ENCODE data around the gene SMIM28.

Gene SMIM28

GRCh38 chr6:138377844-138378243 lies at the start of gene SMIM28:
SMIM28 (plus strand) TSS chr6:138377905; CDS start chr6:138378073, 168 bp downstream.
- no peaks in the 10 kb centered on the region for H3F3A ChIP-seq (ENCODE audit: insufficient read depth)
- no peak within 1 kb of the TSS for H3K4me3 ChIP-seq (ENCODE audit: insufficient read depth, low read length, poor library complexity, severe bottlenecking)
- H2AFZ ChIP-seq (ENCODE audit: low read depth, low read length, severe bottlenecking): no peak within 1 kb of the TSS
- no peaks in the 10 kb centered on the region for H4K20me1 ChIP-seq (ENCODE audit: low read depth, low read length)
- no peaks in the 10 kb centered on the region for H3K79me2 ChIP-seq (ENCODE audit: insufficient read depth, low read length)
- H3K9me2 ChIP-seq (replicated peaks; ENCODE audit: insufficient read depth, low read length): no peaks in the 10 kb centered on the region
- H3K36me3 ChIP-seq (ENCODE audit: low read length): no peaks in the 10 kb centered on the region
- no peak within 1 kb of the TSS for H3K9ac ChIP-seq (ENCODE audit: low read length)
- no peaks in the 10 kb centered on the region for H3K9me3 ChIP-seq (ENCODE audit: insufficient read depth, low read length)
- TF ChIP-seq EZH2phosphoT487 (conservative IDR thresholded peaks at IDR 0.05; ENCODE audit: low read length) (no peak), CTCF (IDR thresholded peaks at IDR 0.05; ENCODE audit: insufficient read depth, low read length, poor library complexity, severe bottlenecking) (no peak)
- no peaks in the 10 kb centered on the region for H3K27me3 ChIP-seq (ENCODE audit: low read length)
- H3K4me2 ChIP-seq (ENCODE audit: low read depth, low read length, poor library complexity, severe bottlenecking): no peak within 1 kb of the TSS
- no peak within 1 kb of the TSS for H3K27ac ChIP-seq (ENCODE audit: low read depth, low read length)

- Histone ChIP-seq H3K27ac (ENCODE audit: low read depth, low read length) (no peak overlapping the region), H3K4me2 (ENCODE audit: low read depth, low read length, poor library complexity, severe bottlenecking) (no peak overlapping the region), H3K36me3 (ENCODE audit: low read length) (no peaks in the 10 kb centered on the region)
Observed at GRCh38 chr6:138328210-138328609, 49.5 kb upstream of the SMIM28 start.

GRCh38 chr6:138330763-138331162 lies 46.9 kb upstream of the SMIM28 start:
- H3K9ac ChIP-seq (ENCODE audit: low read length): no peak overlapping the region
- no peaks in the 10 kb centered on the region for H3K27me3 ChIP-seq (ENCODE audit: low read length)
- H3F3A ChIP-seq (ENCODE audit: insufficient read depth): no peaks in the 10 kb centered on the region
- H3K4me2 ChIP-seq (ENCODE audit: low read depth, low read length, poor library complexity, severe bottlenecking): no peak overlapping the region
- H3K79me2 ChIP-seq (ENCODE audit: insufficient read depth, low read length): no peaks in the 10 kb centered on the region
- H4K20me1 ChIP-seq (ENCODE audit: low read depth, low read length): no peaks in the 10 kb centered on the region
- no peaks in the 10 kb centered on the region for H3K36me3 ChIP-seq (ENCODE audit: low read length)
- no peak overlapping the region for H3K27ac ChIP-seq (ENCODE audit: low read depth, low read length)
- no peak overlapping the region for H3K4me3 ChIP-seq (ENCODE audit: insufficient read depth, low read length, poor library complexity, severe bottlenecking)
- TF ChIP-seq CTCF (IDR thresholded peaks at IDR 0.05; ENCODE audit: insufficient read depth, low read length, poor library complexity, severe bottlenecking) (no peak), EZH2phosphoT487 (conservative IDR thresholded peaks at IDR 0.05; ENCODE audit: low read length) (no peak)
- H3K9me2 ChIP-seq (replicated peaks; ENCODE audit: insufficient read depth, low read length): no peaks in the 10 kb centered on the region
- no peak overlapping the region for H2AFZ ChIP-seq (ENCODE audit: low read depth, low read length, severe bottlenecking)
- H3K9me3 ChIP-seq (ENCODE audit: insufficient read depth, low read length): no peaks in the 10 kb centered on the region

More at GRCh38 chr6:138328210-138328609, 49.5 kb upstream of the SMIM28 start:
- TF ChIP-seq CTCF (IDR thresholded peaks at IDR 0.05; ENCODE audit: insufficient read depth, low read length, poor library complexity, severe bottlenecking) (no peak), EZH2phosphoT487 (conservative IDR thresholded peaks at IDR 0.05; ENCODE audit: low read length) (no peak)
- Histone ChIP-seq H3K9me3 (ENCODE audit: insufficient read depth, low read length) (no peaks in the 10 kb centered on the region), H3K9me2 (replicated peaks; ENCODE audit: insufficient read depth, low read length) (no peaks in the 10 kb centered on the region), H3F3A (ENCODE audit: insufficient read depth) (no peaks in the 10 kb centered on the region), H3K79me2 (ENCODE audit: insufficient read depth, low read length) (no peaks in the 10 kb centered on the region), H2AFZ (ENCODE audit: low read depth, low read length, severe bottlenecking) (no peak overlapping the region), H3K9ac (ENCODE audit: low read length) (no peak overlapping the region), H3K4me3 (ENCODE audit: insufficient read depth, low read length, poor library complexity, severe bottlenecking) (no peak overlapping the region), H3K27me3 (ENCODE audit: low read length) (no peaks in the 10 kb centered on the region; the same call in 1 of the 2 replicates), H4K20me1 (ENCODE audit: low read depth, low read length) (no peaks in the 10 kb centered on the region)

All from SU-DHL-6 (cell line).